ENCODE data around the gene LYSMD4.
"Not testable (repeated sequence)": the region's sequence is repeated elsewhere in the genome, so short reads cannot be mapped to it uniquely, and the experiment has no call there.

Gene LYSMD4

GRCh38 chr15:99733268-99734039, at the start of gene LYSMD4:
Gene LYSMD4 (minus strand): TSS chr15:99733437. CDS start chr15:99731999, 1,438 bp downstream.
- H3K4me3 ChIP-seq (ENCODE audit: control insufficient read depth, low read depth, low read length): peak within 1 kb of the TSS; percentile 71
- DNase-seq (ENCODE audit: low read depth): peak; percentile 87
- no peak for TF ChIP-seq CTCF (conservative IDR thresholded peaks at IDR 0.05; ENCODE audit: control insufficient read depth, insufficient read depth, low read depth, low read length)

- not testable (repeated sequence) for H3K4me3 ChIP-seq (ENCODE audit: control insufficient read depth, low read depth, low read length); DNase-seq (ENCODE audit: low read depth)
Observed at GRCh38 chr15:99782029-99782428, 48.8 kb upstream of the LYSMD4 start.

GRCh38 chr15:99777144-99777543, 43.9 kb upstream of the LYSMD4 start:
- no peak overlapping the region for H3K4me3 ChIP-seq (ENCODE audit: control insufficient read depth, low read depth, low read length)
- TF ChIP-seq CTCF (conservative IDR thresholded peaks at IDR 0.05; ENCODE audit: control insufficient read depth, insufficient read depth, low read depth, low read length): no peak
- DNase-seq (ENCODE audit: low read depth): no peak

- DNase-seq (ENCODE audit: low read depth): no peak
- TF ChIP-seq CTCF (conservative IDR thresholded peaks at IDR 0.05; ENCODE audit: control insufficient read depth, insufficient read depth, low read depth, low read length): no peak
- H3K4me3 ChIP-seq (ENCODE audit: control insufficient read depth, low read depth, low read length): no peak overlapping the region
Observed at GRCh38 chr15:99764522-99764921, 31.3 kb upstream of the LYSMD4 start.

GRCh38 chr15:99763827-99764226, 30.6 kb upstream of the LYSMD4 start:
- H3K4me3 ChIP-seq (ENCODE audit: control insufficient read depth, low read depth, low read length): no peak overlapping the region
- no peak for TF ChIP-seq CTCF (conservative IDR thresholded peaks at IDR 0.05; ENCODE audit: control insufficient read depth, insufficient read depth, low read depth, low read length)
- no peak for DNase-seq (ENCODE audit: low read depth)

- TF ChIP-seq CTCF (conservative IDR thresholded peaks at IDR 0.05; ENCODE audit: control insufficient read depth, insufficient read depth, low read depth, low read length): no peak
- H3K4me3 ChIP-seq (ENCODE audit: control insufficient read depth, low read depth, low read length): no peak overlapping the region
- DNase-seq (ENCODE audit: low read depth): peak; percentile 3
Observed at GRCh38 chr15:99762288-99762687, 29.1 kb upstream of the LYSMD4 start.

- TF ChIP-seq CTCF (conservative IDR thresholded peaks at IDR 0.05; ENCODE audit: control insufficient read depth, insufficient read depth, low read depth, low read length): peak; percentile 89
- H3K4me3 ChIP-seq (ENCODE audit: control insufficient read depth, low read depth, low read length): no peak overlapping the region
- DNase-seq (ENCODE audit: low read depth): peak; percentile 74
Observed at GRCh38 chr15:99755692-99756409, 22.6 kb upstream of the LYSMD4 start.

Measured in fibroblast of mammary gland (primary cell).